Measurements from ENCODE around the gene NECTIN2.
A peak's percentile ranks its signal among the peaks of the same experiment; 100 is the strongest.
"Not testable (repeated sequence)": the region's sequence is repeated elsewhere in the genome, so short reads cannot be mapped to it uniquely, and the experiment has no call there.

The NECTIN2 gene

GRCh38 chr19:44926245-44927077 lies 80.4 kb downstream of the NECTIN2 start:
- DNase-seq (ENCODE audit: extremely low spot score) = not testable (repeated sequence)

GRCh38 chr19:44927746-44928145 lies 81.6 kb downstream of the NECTIN2 start:
- no peak for DNase-seq (ENCODE audit: extremely low spot score)
- POLR2A ChIA-PET = no interaction called here
- CTCF ChIA-PET = no interaction called here

More at GRCh38 chr19:44926245-44927077, 80.4 kb downstream of the NECTIN2 start:
- POLR2A ChIA-PET = interaction anchor here (1.3 to 1.5 kb wide), 2 partner anchors 12 to 28 kb away, joined by 3 to 4 read pairs; partner anchors contain the start of gene APOC1
- CTCF ChIA-PET = interaction anchor here (0.6 kb wide), 1 partner anchor 24 kb away, joined by 4 read pairs; no protein-coding TSS in a partner anchor
- peak; percentile 38; the same call in 1 of the 2 replicates for TF ChIP-seq L3MBTL2 (conservative IDR thresholded peaks at IDR 0.05)

GRCh38 chr19:44930088-44930487 lies 84.0 kb downstream of the NECTIN2 start:
- CTCF ChIA-PET = no interaction called here
- DNase-seq (ENCODE audit: extremely low spot score) = no peak
- POLR2A ChIA-PET = no interaction called here
- TF ChIP-seq ELF4 (IDR thresholded peaks at IDR 0.05) (no peak), FOXM1 (IDR thresholded peaks at IDR 0.05; ENCODE audit: borderline replicate concordance) (no peak), L3MBTL2 (conservative IDR thresholded peaks at IDR 0.05) (no peak), TARDBP (IDR thresholded peaks at IDR 0.05) (no peak), HDGF (IDR thresholded peaks at IDR 0.05; ENCODE audit: borderline replicate concordance) (no peak), BHLHE40 (IDR thresholded peaks at IDR 0.05; ENCODE audit: borderline replicate concordance) (no peak), ZNF384 (IDR thresholded peaks at IDR 0.05) (no peak), SP1 (IDR thresholded peaks at IDR 0.05) (no peak), NFRKB (IDR thresholded peaks at IDR 0.05) (no peak), LEF1 (IDR thresholded peaks at IDR 0.05; ENCODE audit: borderline replicate concordance) (no peak), CTBP1 (IDR thresholded peaks at IDR 0.05; ENCODE audit: borderline replicate concordance) (no peak), SUZ12 (IDR thresholded peaks at IDR 0.05) (no peak), ARNT (IDR thresholded peaks at IDR 0.05) (no peak), FOXA1 (IDR thresholded peaks at IDR 0.05) (no peak), PKNOX1 (IDR thresholded peaks at IDR 0.05) (no peak), FOXK2 (IDR thresholded peaks at IDR 0.05) (no peak)

More at GRCh38 chr19:44927746-44928145, 81.6 kb downstream of the NECTIN2 start:
- no peak for TF ChIP-seq SP1 (IDR thresholded peaks at IDR 0.05)
- no peak for TF ChIP-seq L3MBTL2 (conservative IDR thresholded peaks at IDR 0.05)
- no peak for TF ChIP-seq CTBP1 (IDR thresholded peaks at IDR 0.05; ENCODE audit: borderline replicate concordance)
- TF ChIP-seq SUZ12 (IDR thresholded peaks at IDR 0.05) = no peak
- no peak for TF ChIP-seq FOXM1 (IDR thresholded peaks at IDR 0.05; ENCODE audit: borderline replicate concordance)
- no peak for TF ChIP-seq FOXA1 (IDR thresholded peaks at IDR 0.05)
- TF ChIP-seq TARDBP (IDR thresholded peaks at IDR 0.05) = no peak
- TF ChIP-seq NFRKB (IDR thresholded peaks at IDR 0.05) = no peak
- no peak for TF ChIP-seq ARNT (IDR thresholded peaks at IDR 0.05)
- no peak for TF ChIP-seq ELF4 (IDR thresholded peaks at IDR 0.05)
- no peak for TF ChIP-seq HDGF (IDR thresholded peaks at IDR 0.05; ENCODE audit: borderline replicate concordance)

GRCh38 chr19:44931541-44931940 lies 85.4 kb downstream of the NECTIN2 start:
- ChIA-PET CTCF (no interaction called here), POLR2A (no interaction called here)
- no peak for DNase-seq (ENCODE audit: extremely low spot score)
- TF ChIP-seq BHLHE40 (IDR thresholded peaks at IDR 0.05; ENCODE audit: borderline replicate concordance) = no peak
- TF ChIP-seq LEF1 (IDR thresholded peaks at IDR 0.05; ENCODE audit: borderline replicate concordance) = no peak
- no peak for TF ChIP-seq FOXK2 (IDR thresholded peaks at IDR 0.05)
- no peak for TF ChIP-seq L3MBTL2 (conservative IDR thresholded peaks at IDR 0.05)
- TF ChIP-seq NFRKB (IDR thresholded peaks at IDR 0.05) = no peak
- TF ChIP-seq SP1 (IDR thresholded peaks at IDR 0.05) = no peak
- no peak for TF ChIP-seq HDGF (IDR thresholded peaks at IDR 0.05; ENCODE audit: borderline replicate concordance)
- TF ChIP-seq PKNOX1 (IDR thresholded peaks at IDR 0.05) = no peak
- no peak for TF ChIP-seq TARDBP (IDR thresholded peaks at IDR 0.05)
- no peak for TF ChIP-seq ZNF384 (IDR thresholded peaks at IDR 0.05)
- TF ChIP-seq CTBP1 (IDR thresholded peaks at IDR 0.05; ENCODE audit: borderline replicate concordance) = no peak
- TF ChIP-seq ARNT (IDR thresholded peaks at IDR 0.05) = no peak
- no peak for TF ChIP-seq FOXA1 (IDR thresholded peaks at IDR 0.05)
- no peak for TF ChIP-seq FOXM1 (IDR thresholded peaks at IDR 0.05; ENCODE audit: borderline replicate concordance)
- no peak for TF ChIP-seq SUZ12 (IDR thresholded peaks at IDR 0.05)
- no peak for TF ChIP-seq ELF4 (IDR thresholded peaks at IDR 0.05)
